Stimulated activated CD4-positive, alpha-beta T cell treated with anti-CD3 and anti-CD28 coated beads, TNF-alpha, amount 100 ng/mL, for 1 hour (primary cell): ENCODE results near the gene B3GNT4.
A peak's percentile ranks its signal among the peaks of the same experiment; 100 is the strongest.
"Not testable (repeated sequence)": the region's sequence is repeated elsewhere in the genome, so short reads cannot be mapped to it uniquely, and the experiment has no call there.

ENCODE experiments used
- DNase-seq, 3 donors: peaks; one replicate each; pipeline ENCODE4 v3.0.0-alpha.2; 2020; ENCODE audit warnings: low read depth in 3 of 3, low spot score in 1 of 3

B3GNT4 gene

DNA sequence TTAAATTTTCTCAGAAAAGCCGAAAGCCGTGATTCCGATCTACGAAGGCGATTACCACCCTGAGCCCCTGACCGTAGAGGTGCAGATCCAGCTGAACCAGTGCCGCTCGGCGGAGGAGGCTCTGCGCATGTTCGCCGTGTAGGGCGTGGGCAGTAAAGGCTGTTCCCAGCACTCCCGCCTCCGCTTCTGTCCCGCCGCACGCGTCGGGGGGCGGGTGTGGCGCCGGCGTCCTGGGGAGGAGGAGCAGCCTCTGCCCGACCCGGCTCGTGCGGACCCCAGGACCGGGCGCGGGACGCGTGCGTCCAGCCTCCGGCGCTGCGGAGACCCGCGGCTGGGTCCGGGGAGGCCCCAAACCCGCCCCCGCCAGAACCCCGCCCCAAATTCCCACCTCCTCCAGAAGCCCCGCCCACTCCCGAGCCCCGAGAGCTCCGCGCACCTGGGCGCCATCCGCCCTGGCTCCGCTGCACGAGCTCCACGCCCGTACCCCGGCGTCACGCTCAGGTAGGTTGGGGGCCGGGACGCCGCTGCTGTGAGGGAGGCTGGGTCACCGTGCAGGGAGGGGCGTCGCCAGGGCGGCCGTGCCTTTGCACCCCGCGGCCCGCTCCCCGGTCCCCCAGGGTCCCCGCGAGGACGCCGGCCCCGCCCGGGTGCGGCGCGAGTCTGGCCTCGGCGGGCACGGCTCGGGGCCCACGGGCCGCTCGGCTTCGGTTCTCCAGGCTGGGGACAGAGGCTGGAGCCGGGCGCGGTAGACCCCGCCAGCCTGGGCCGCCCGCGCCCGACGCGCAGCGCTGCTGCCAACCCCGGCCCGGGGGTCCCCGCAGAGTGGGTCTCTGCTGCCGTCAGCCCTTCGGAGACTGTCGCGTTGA is at the start of gene B3GNT4:
TSS of gene B3GNT4 (plus strand) at position 409 of the 866 bp plus-strand sequence. CDS start 910 bp downstream, outside the sequence.
- peak; percentile 36 to 52 (median 39) for DNase-seq

- DNase-seq, result no peak
These were observed 47.8 kb upstream of the B3GNT4 start for GRCh38 chr12:122155705-122156104.

GRCh38 chr12:122158700-122159285 is 44.7 kb upstream of the B3GNT4 start:
- no peak for DNase-seq

GRCh38 chr12:122159882-122160281 is 43.6 kb upstream of the B3GNT4 start:
- no peak for DNase-seq

DNA sequence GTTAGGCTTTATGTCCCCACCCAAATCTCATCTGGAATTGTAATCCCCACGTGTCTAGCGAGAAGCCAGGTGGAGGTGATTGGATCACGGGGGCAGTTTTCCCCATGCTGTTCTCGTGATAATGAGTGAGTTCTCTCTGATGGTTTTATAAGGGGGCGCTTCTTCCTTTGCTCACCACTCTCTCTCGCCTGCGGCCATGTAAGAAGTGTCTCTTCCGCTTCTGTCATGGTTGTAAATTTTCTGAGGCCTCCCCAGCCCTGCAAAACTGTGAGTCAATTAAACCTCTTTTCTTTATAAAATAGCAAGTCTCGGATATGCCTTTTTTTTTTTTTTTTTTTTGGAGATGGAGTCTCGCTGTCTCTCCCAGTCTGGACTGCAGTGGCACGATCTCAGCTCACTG is 42.7 kb upstream of the B3GNT4 start:
- no peak for DNase-seq

- DNase-seq, result no peak
These were observed 41.8 kb upstream of the B3GNT4 start for GRCh38 chr12:122161682-122162081.

GRCh38 chr12:122162976-122163375 is 40.5 kb upstream of the B3GNT4 start:
- no peak for DNase-seq

- DNase-seq, result peak in 1 of 3 donors; percentile 8
These were observed 36.8 kb upstream of the B3GNT4 start for GRCh38 chr12:122166422-122167349.

- no peak for DNase-seq
These were observed 36.1 kb upstream of the B3GNT4 start for GRCh38 chr12:122167356-122167925.

- no peak for DNase-seq
These were observed 35.0 kb upstream of the B3GNT4 start for GRCh38 chr12:122168492-122168891.

DNA sequence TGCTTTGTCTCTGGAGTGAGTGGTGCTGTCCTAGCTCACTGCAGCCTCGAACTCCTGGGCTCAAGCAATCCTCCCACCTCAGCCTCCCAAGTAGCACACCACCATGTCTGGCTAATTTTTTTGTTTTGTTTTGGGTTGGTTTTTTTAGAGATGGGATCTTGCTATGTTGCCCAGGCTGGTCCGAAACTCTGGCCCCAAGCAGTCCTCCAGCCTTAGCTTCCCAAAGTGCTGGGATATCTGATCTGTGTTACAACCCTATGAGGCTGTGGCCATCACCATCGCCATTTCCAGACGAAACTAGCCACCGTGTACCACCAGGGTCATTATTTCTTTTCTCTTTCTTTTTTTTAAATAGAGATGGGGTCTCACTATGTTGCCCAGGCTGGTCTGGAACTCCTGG is 32.1 kb upstream of the B3GNT4 start:
- DNase-seq, result no peak

- no peak for DNase-seq
These were observed 31.1 kb upstream of the B3GNT4 start for GRCh38 chr12:122172262-122172939.

DNA sequence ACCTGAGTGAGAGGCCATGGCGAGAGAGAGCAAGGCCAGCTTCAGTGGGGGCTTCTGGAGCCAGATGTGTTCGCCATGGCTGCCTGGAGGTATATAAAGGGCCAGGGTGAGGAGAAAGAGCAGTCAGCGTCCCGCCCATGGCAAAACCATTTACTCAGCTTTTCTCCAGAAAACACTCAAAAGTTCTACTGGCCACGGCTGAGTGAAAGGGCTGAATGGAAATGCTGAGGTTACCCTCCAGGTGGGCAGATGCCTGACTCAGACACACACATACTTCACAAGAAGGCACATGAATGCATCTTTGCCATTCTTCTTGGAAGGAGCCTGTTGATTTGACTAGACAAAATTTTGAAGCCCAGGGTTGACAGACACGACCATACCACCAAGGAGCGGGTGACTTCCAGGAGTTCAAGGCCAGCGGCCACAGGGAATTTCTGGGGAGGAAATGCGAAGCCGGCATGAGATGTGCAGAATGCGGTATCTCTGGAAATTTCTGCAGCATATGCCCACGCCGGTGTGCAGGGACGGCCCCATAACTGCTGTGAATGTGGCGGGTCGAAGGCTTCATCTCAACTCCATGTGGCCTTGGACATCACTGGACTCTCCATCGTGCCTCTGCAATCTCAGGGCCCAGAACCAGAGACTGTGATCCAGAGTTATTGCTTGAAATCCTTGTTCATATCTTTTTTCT is 29.2 kb upstream of the B3GNT4 start, which contains the start of gene IL31:
TSS of gene IL31 (minus strand) at position 67 of the 691 bp plus-strand sequence. CDS start at position 18, 49 bp downstream.
- DNase-seq, result no peak

DNA sequence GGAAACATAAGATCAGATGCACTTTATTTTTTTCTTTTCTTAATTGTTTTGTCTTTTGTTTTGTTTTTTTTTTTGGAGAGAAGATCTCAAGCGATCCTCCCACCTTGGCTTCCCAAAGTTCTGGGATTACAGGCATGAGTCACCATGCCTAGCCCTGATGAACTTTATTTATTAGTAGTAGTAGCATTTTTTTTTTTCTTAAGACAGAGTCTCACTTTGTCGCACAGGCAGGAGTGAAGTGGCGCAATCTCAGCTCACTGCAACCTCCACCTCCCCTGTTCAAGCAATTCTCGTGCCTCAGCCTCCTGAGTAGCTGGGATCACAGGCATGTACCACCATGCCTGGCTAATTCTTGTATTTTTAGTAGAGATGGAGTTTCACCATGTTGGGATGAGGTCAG is 27.0 kb upstream of the B3GNT4 start:
- not testable (repeated sequence) for DNase-seq

DNA sequence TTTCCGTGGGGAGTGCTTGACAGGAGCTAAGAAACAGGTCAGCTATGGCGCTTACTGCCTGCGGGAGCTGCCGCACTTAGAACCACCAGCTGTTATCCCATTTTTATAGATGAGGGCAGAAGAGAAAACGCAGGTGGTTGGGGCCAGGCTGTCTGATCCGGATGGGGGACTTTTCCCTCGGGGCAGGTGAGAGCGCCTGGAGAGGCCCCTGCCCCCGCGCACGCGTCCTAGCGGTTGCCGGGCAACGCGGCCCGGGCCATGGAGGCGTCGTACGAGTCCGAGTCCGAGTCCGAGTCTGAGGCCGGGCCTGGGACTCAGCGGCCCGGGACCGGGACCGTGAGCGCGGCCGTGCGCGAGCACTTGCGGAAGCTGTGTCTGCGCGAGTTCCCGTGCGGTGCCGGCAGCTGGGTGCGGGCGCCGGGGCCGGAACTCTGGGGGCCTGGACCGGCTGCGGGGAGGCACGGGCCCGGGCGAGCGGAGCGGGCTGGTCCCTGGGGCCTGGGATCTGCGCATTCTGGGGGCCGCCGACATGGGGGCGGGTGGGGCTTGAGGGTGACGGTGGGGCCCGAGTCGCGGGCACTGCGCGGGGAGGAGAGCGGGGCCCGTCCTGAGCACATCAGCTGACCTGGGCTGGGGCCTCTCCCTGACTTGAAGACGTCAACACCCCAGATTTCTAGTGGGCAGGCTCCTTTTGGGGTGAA is 20.5 kb upstream of the B3GNT4 start, which contains the start of gene LRRC43:
TSS of gene LRRC43 (plus strand) at position 237 of the 701 bp plus-strand sequence. CDS start at position 259, 22 bp downstream.
- DNase-seq, result no peak

GRCh38 chr12:122183588-122183940 is 19.9 kb upstream of the B3GNT4 start:
- DNase-seq, result no peak

GRCh38 chr12:122184517-122184916 is 19.0 kb upstream of the B3GNT4 start:
- no peak for DNase-seq

DNA sequence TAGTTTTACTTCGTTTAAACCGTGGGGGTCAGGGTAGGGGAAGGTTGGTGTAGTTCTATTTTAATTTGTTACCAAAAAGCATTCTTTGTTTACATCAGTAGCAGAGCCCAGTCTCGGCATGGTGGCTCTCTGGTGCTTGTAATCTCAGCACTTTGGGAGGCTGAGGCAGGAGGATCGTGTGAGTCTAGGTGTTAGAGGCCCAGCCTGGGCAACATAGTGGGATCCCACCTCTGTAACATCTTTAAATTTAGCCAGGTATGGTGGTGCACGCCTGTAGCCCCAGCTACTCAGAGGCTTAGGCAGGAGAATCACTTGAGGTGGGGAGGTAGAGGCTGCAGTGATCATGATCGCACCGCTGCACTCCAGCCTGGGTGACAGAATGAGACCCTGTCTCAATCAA is 18.4 kb upstream of the B3GNT4 start:
- DNase-seq, result no peak

DNA sequence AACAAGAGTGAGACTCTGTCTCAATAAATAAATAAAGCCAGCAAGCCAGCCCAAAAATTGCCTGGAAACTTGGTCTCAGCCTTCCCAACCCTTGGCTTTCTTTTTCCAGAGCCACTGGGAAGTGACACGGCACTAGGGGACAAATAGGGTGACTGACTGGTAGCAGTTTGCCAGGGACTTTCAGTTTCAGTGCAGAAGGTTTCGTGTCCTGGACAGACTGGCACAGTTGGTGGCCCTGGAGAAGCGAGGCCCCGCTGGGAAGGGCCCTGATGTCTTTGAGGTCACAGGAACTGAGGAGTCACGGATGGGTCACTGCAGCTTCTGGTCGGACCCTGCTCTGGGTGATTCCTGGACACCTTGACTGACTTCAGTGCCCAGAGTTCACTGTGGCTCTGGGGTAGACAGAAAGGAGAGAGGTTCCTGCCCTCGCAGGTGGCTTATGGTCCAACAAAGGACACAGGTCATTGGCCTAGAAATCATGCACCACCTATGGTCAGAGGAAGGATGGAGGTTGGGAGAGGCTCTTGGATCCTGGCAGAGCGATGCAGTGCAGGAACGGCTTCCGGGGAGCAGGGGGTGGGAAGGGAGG is 17.9 kb upstream of the B3GNT4 start:
- DNase-seq, result no peak
